SK-N-MC (cell line): ENCODE data around the gene ZNF438.
"Not testable (repeated sequence)": the region's sequence is repeated elsewhere in the genome, so short reads cannot be mapped to it uniquely, and the experiment has no call there.

ENCODE experiments used
- DNase-seq: peaks from one replicate; pipeline ENCODE4 v3.0.0-alpha.2; 2011; ENCODE audit warnings: low read depth, low spot score
- H3K27ac ChIP-seq: fragments of 200-600 bp; sonication (generic); 2 replicates; pipeline ENCODE4 v1.5.1; 2016; ENCODE audit warnings: mixed run types
- H3K36me3 ChIP-seq: fragments of 200-600 bp; sonication (generic); 2 replicates; pipeline ENCODE4 v1.6.1; 2017; ENCODE audit warnings: antibody characterized with exemption, low read length, mixed read lengths; ENCODE audit not compliant: insufficient read depth
- H3K4me3 ChIP-seq: fragments of 200-600 bp; sonication (generic); 2 replicates; pipeline ENCODE4 v1.5.1; 2016
- H3K9ac ChIP-seq: fragments of 200-600 bp; sonication (generic); 2 replicates; pipeline ENCODE4 v1.8.0; 2017; ENCODE audit warnings: mixed run types, mixed read lengths; ENCODE audit not compliant: insufficient read length
- H3K9me3 ChIP-seq: fragments of 200-600 bp; sonication (generic); 2 replicates; pipeline ENCODE4 v1.6.1; 2017; ENCODE audit warnings: low read depth, mild to moderate bottlenecking, antibody characterized with exemption, low read length, moderate library complexity, mixed read lengths
- EZH2 ChIP-seq: fragments of 200-600 bp; sonication (generic); IDR thresholded peaks from one replicate; pipeline ENCODE4 v1.6.1; 2017; ENCODE audit warnings: antibody characterized with exemption
- FOXP2 ChIP-seq: optimal IDR thresholded peaks from 2 replicates; pipeline ENCODE3; 2011; ENCODE audit warnings: mild to moderate bottlenecking, moderate library complexity; ENCODE audit not compliant: insufficient read depth; ENCODE audit errors: extremely low read length, control extremely low read depth
- POLR2AphosphoS5 ChIP-seq: IDR thresholded peaks from 2 replicates; pipeline ENCODE4 v1.6.1; 2012; ENCODE audit warnings: mild to moderate bottlenecking, low read depth, low read length, borderline replicate concordance

The ZNF438 gene

GRCh38 chr10:31058795-31059703, 27.4 kb upstream of the ZNF438 start:
- no peak for DNase-seq
- H3K9me3 ChIP-seq = no peaks in the 10 kb centered on the region
- no peak overlapping the region for H3K27ac ChIP-seq
- H3K4me3 ChIP-seq = no peak overlapping the region
- no peak overlapping the region for H3K9ac ChIP-seq
- no peaks in the 10 kb centered on the region for H3K36me3 ChIP-seq
- no peak for TF ChIP-seq POLR2AphosphoS5
- no peak for TF ChIP-seq FOXP2

DNA sequence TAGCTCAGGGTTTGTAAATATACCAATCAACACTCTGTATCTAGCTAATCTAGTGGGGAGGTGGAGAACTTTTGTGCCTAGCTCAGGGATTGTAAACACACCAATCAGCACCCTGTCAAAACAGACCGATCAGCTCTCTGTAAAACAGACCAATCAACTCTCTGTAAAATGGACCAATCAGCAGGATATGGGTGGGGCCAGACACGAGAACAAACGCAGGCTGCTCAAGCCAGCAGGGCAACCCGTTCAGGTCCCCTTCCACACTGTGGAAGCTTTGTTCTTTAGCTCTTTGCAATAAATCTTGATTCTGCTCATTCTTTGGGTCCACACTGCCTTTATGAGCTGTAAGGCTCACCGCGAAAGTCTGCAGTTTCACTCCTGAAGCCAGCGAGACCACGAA, 25.0 kb upstream of the ZNF438 start:
- not testable (repeated sequence) for H3K9me3 ChIP-seq, H3K36me3 ChIP-seq, H3K4me3 ChIP-seq, H3K9ac ChIP-seq, DNase-seq, H3K27ac ChIP-seq

DNA sequence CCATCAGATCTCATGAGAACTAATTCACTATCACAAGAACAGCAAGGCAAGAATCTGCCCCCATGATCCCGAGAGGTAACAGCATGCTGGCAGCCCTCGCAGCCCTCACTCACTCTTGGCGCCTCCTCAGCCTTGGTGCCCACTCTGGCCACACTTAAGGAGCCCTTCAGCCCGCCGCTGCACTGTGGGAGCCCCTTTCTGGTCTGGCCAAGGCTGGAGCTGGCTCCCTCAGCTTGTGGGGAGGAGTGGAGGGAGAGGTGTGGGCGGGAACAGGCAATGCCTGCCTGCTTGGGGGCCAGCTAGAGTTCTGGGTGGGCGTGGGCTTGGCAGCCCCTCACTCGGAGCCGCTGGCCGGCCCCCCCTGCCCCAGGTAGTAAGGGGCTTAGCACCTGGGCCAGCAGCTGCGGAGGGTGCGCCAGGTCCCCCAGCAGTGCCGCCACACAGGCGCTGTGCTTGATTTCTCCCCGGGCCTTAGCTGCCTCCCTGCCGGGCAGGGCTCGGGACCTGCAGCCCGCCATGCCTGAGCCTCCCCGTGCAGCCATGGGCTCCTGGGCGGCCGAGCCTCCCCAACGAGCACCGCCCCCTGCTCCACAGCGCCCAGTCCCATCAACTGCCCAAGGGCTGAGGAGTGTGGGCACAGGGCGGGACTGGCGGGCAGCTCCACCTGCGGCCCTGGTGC, 24.0 kb upstream of the ZNF438 start:
- DNase-seq = no peak
- H3K4me3 ChIP-seq = no peak overlapping the region
- no peaks in the 10 kb centered on the region for H3K9me3 ChIP-seq
- no peak for TF ChIP-seq EZH2
- TF ChIP-seq FOXP2 = no peak
- TF ChIP-seq POLR2AphosphoS5 = no peak
- H3K36me3 ChIP-seq = no peaks in the 10 kb centered on the region
- no peak overlapping the region for H3K9ac ChIP-seq
- no peak overlapping the region for H3K27ac ChIP-seq

DNA sequence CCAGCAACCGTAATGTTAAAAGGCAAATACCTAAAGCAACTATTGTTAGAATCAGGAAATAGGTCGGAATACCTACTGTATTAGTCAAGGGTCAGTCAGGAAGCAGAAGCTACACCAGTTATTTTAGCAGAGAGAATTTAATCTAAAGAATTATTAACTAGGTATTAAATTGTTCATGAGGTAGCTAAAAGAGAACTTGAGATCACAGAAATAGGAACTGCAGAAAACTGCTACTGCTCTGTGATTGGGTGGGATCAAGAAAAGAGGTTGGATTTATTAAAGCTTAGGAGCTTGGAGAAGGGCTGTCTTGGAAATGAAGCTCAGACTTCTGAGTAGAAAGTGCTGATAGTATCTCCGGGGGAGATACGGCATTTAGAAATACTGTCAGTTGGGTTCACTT, 20.0 kb upstream of the ZNF438 start:
- Histone ChIP-seq H3K27ac (no peak overlapping the region), H3K36me3 (no peaks in the 10 kb centered on the region), H3K9ac (no peak overlapping the region), H3K9me3 (no peaks in the 10 kb centered on the region), H3K4me3 (no peak overlapping the region)
- DNase-seq = no peak
- TF ChIP-seq EZH2 (no peak), FOXP2 (no peak), POLR2AphosphoS5 (no peak)

GRCh38 chr10:31042670-31043069, 11.0 kb upstream of the ZNF438 start:
- no peak for DNase-seq
- no peak for TF ChIP-seq FOXP2
- no peak for TF ChIP-seq EZH2
- no peak for TF ChIP-seq POLR2AphosphoS5
- H3K27ac ChIP-seq = no peak overlapping the region
- no peaks in the 10 kb centered on the region for H3K36me3 ChIP-seq
- H3K9me3 ChIP-seq = no peaks in the 10 kb centered on the region
- H3K9ac ChIP-seq = no peak overlapping the region
- H3K4me3 ChIP-seq = no peak overlapping the region

DNA sequence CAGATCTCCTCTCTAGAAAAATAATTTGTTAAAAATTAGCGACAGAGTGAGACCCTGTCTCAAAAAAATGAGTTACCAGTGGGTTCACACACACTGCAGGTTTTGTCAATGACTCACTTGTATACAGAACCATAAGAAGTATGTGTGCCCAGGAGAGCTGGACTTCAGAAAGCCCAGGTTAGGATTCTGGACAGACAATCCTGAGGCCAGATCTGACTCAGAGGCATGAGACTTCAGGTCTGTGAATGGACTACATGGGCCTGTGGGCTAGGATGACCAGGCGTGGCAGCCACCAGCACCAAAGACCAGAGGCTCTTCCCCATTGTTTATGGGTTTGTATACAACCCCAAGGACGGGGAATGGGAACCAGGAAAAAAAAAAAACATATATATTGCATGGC, 9.3 kb upstream of the ZNF438 start:
- H3K36me3 ChIP-seq = no peaks in the 10 kb centered on the region
- H3K9ac ChIP-seq = no peak overlapping the region
- H3K4me3 ChIP-seq = no peak overlapping the region
- H3K9me3 ChIP-seq = no peaks in the 10 kb centered on the region
- no peak overlapping the region for H3K27ac ChIP-seq
- no peak for DNase-seq
- TF ChIP-seq POLR2AphosphoS5 = no peak
- no peak for TF ChIP-seq EZH2
- no peak for TF ChIP-seq FOXP2

GRCh38 chr10:31039006-31039405, 7.3 kb upstream of the ZNF438 start:
- not testable (repeated sequence) for H3K27ac ChIP-seq, H3K9me3 ChIP-seq, H3K4me3 ChIP-seq, H3K36me3 ChIP-seq, DNase-seq, H3K9ac ChIP-seq

DNA sequence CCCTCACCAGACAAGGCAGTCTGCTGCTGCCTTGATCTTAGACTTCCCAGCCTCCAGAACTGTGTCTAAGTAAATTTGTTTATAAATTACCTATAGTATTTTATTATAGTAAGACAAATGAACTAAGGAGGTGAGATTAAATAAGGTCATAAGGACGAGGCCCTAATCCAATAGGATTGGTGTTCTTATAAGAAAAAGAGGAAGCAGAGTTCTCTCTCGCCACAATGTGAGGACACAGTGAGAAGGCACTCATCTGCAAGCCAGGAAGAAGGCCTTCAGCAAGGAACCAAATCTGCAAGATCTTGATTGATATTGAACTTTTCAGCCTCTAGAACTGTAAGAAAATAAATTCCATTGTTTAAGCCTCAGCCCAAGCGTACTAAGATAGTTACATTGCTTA, 6.1 kb upstream of the ZNF438 start:
- Histone ChIP-seq H3K27ac (no peak overlapping the region), H3K36me3 (no peaks in the 10 kb centered on the region), H3K4me3 (no peak overlapping the region), H3K9me3 (no peaks in the 10 kb centered on the region), H3K9ac (no peak overlapping the region)
- TF ChIP-seq FOXP2 (no peak), POLR2AphosphoS5 (no peak), EZH2 (no peak)
- DNase-seq = no peak

- Histone ChIP-seq H3K9me3 (no peaks in the 10 kb centered on the region), H3K9ac (no peak overlapping the region), H3K27ac (no peak overlapping the region), H3K36me3 (no peaks in the 10 kb centered on the region), H3K4me3 (no peak overlapping the region)
- no peak for TF ChIP-seq EZH2
- TF ChIP-seq FOXP2 = no peak
- TF ChIP-seq POLR2AphosphoS5 = no peak
- DNase-seq = no peak
Measured at GRCh38 chr10:31036209-31036608, 4.5 kb upstream of the ZNF438 start.
